ENCODE measurements around the gene ASCL3.

DNA sequence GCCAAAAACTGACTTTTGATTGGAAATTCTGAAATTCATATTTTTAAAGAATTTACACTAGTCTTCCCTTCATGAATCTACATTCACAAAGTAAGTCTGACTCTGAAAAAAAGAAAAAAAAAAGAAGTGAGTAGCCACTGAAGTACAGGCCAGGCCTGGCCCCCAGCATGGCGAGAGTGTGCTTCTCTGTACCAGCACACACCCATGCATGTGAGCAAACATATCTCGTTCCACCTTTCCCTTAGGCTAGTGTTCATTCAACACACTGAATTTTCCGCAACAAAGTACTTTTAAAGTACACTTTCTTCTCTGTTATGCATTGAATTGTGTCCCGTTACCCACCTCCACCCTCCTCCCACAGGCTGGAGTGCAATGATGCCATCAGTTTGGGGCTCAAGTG is 14.6 kb downstream of the ASCL3 start:
- TF ChIP-seq, protein P1, sequence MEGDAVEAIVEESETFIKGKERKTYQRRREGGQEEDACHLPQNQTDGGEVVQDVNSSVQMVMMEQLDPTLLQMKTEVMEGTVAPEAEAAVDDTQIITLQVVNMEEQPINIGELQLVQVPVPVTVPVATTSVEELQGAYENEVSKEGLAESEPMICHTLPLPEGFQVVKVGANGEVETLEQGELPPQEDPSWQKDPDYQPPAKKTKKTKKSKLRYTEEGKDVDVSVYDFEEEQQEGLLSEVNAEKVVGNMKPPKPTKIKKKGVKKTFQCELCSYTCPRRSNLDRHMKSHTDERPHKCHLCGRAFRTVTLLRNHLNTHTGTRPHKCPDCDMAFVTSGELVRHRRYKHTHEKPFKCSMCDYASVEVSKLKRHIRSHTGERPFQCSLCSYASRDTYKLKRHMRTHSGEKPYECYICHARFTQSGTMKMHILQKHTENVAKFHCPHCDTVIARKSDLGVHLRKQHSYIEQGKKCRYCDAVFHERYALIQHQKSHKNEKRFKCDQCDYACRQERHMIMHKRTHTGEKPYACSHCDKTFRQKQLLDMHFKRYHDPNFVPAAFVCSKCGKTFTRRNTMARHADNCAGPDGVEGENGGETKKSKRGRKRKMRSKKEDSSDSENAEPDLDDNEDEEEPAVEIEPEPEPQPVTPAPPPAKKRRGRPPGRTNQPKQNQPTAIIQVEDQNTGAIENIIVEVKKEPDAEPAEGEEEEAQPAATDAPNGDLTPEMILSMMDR (IDR thresholded peaks at IDR 0.05; ENCODE audit: low read depth, low read length, poor library complexity, severe bottlenecking): no peak
- no peak for TF ChIP-seq EZH2phosphoT487 (IDR thresholded peaks at IDR 0.05; ENCODE audit: borderline replicate concordance, low read length)
